Right lobe of liver (tissue), 4 donors: ENCODE measurements around the gene PODXL2.

Experiments
- POLR2A ChIP-seq: fragments of 450-650 bp; IDR thresholded peaks from one replicate; pipeline ENCODE4 v1.6.1; 2017; ENCODE audit warnings: antibody characterized with exemption, mild to moderate bottlenecking
- TF ChIP-seq, protein P1 (sequence below), 4 donors: fragments of 200-600 bp in 3 of 4; fragments of 450-650 bp in 1 of 4; IDR thresholded peaks; one replicate each; pipeline versions ENCODE4 v1.5.1 to v1.8.0; 2016 to 2022; ENCODE audit warnings: antibody characterized with exemption in 4 of 4, mild to moderate bottlenecking in 2 of 4
- donor health status: DM: no; HTN: no; CAD: no.
- donor health status: DM: no; HTN: no; CAD: no.
- donor health status: DM: no; HTN: yes; CAD: no.

DNA sequence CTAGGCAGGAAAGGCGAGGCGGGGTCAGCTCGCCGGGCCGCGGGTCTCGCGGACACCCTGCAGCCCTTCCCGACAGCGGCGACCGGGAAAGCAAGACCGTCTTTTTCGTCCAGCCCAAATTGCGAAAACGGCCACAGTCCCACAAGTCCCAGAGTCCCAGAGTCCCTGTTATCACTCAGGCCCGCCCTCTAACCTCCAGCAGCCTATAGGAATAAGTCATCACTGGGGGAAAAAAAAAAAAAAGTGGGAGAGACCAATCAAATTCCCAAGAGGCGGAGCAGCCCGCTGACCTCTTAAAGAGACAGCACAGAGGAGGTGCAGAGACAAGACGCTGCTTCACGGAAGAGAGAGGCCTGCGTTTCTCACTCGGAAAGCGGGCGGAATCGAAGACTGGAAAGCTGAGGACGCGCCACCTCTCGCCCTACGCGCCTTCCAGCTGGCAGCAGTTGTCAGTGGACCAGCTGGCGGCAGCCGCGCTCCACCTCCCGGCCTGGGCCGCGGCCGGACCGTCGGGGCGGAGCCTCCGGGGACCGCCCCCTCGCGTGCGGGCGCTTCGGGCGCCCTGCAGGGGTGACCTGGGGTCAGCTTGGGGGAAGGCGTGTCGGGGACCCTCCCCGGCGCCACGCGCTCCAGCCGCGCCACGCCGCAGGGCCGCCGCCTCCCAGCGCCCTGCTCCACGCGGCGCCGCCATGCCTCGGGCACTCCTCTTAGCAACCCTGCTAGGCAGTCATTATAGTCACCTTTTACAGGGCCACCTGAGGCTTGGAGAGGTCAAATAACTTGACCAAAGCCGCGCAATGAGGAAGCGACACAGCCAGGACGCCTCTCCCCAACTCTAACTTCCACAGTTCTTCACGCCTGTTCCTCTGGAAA is 38.2 kb upstream of the PODXL2 start, which contains the start of gene TPRA1:
- TF ChIP-seq, protein P1, sequence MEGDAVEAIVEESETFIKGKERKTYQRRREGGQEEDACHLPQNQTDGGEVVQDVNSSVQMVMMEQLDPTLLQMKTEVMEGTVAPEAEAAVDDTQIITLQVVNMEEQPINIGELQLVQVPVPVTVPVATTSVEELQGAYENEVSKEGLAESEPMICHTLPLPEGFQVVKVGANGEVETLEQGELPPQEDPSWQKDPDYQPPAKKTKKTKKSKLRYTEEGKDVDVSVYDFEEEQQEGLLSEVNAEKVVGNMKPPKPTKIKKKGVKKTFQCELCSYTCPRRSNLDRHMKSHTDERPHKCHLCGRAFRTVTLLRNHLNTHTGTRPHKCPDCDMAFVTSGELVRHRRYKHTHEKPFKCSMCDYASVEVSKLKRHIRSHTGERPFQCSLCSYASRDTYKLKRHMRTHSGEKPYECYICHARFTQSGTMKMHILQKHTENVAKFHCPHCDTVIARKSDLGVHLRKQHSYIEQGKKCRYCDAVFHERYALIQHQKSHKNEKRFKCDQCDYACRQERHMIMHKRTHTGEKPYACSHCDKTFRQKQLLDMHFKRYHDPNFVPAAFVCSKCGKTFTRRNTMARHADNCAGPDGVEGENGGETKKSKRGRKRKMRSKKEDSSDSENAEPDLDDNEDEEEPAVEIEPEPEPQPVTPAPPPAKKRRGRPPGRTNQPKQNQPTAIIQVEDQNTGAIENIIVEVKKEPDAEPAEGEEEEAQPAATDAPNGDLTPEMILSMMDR (IDR thresholded peaks at IDR 0.05): peak; percentile 23 to 52 (median 38)
- peak; percentile 31 for TF ChIP-seq POLR2A
